Measurements from ENCODE around the gene UEVLD.

Gene UEVLD

GRCh38 chr11:18495271-18495670 is 93.3 kb downstream of the UEVLD start:
- no peak for DNase-seq

- DNase-seq: no peak
These were observed 95.2 kb downstream of the UEVLD start for GRCh38 chr11:18493310-18493709.

GRCh38 chr11:18492888-18493287 is 95.6 kb downstream of the UEVLD start:
- DNase-seq: no peak

- no peak for DNase-seq
These were observed 96.6 kb downstream of the UEVLD start for GRCh38 chr11:18491924-18492323.

- DNase-seq: no peak
These were observed 97.6 kb downstream of the UEVLD start for GRCh38 chr11:18490736-18491485.

GRCh38 chr11:18490319-18490718 is 98.2 kb downstream of the UEVLD start:
- DNase-seq: no peak

- DNase-seq: no peak
These were observed 102.5 kb downstream of the UEVLD start for GRCh38 chr11:18485913-18486528.
